Nephron progenitor cell (in vitro differentiated cells): ENCODE measurements around the gene VTI1A.

Experiments used
- DNase-seq: peaks from one replicate; pipeline ENCODE4 v3.0.0; 2021
- H3K27ac Mint-ChIP-seq: 2 replicates; pipeline ENCODE4 v1.8.0; 2021; ENCODE audit warnings: mild to moderate bottlenecking, moderate library complexity, mixed read lengths
- H3K27me3 Mint-ChIP-seq: 2 replicates; pipeline ENCODE4 v1.8.0; 2021; ENCODE audit warnings: mild to moderate bottlenecking, low read depth, mixed read lengths; ENCODE audit not compliant: poor library complexity
- H3K36me3 Mint-ChIP-seq: 2 replicates; pipeline ENCODE4 v1.8.0; 2021; ENCODE audit warnings: low read depth, mixed read lengths
- H3K4me1 Mint-ChIP-seq: 2 replicates; pipeline ENCODE4 v1.8.0; 2021; ENCODE audit warnings: mixed read lengths
- H3K4me3 Mint-ChIP-seq: 2 replicates; pipeline ENCODE4 v1.8.0; 2021; ENCODE audit warnings: mild to moderate bottlenecking, moderate library complexity, mixed read lengths
- H3K9me3 Mint-ChIP-seq: 2 replicates; pipeline ENCODE4 v1.8.0; 2021; ENCODE audit warnings: mild to moderate bottlenecking, moderate library complexity, mixed read lengths
- CTCF ChIP-seq: fragments of 200-600 bp; sonication (generic); IDR thresholded peaks from 2 replicates; pipeline ENCODE4 v1.5.0; 2021; ENCODE audit warnings: antibody characterized with exemption

The VTI1A gene

GRCh38 chr10:112819231-112819630 lies 372.2 kb downstream of the VTI1A start:
- DNase-seq: no peak
- Mint-ChIP-seq H3K4me3 (no peak overlapping the region), H3K27me3 (peaks cover 5% of the 10 kb centered on the region), H3K9me3 (no peaks in the 10 kb centered on the region), H3K27ac (no peak overlapping the region), H3K4me1 (peaks cover 42% of the 10 kb centered on the region), H3K36me3 (no peaks in the 10 kb centered on the region)
- TF ChIP-seq CTCF: no peak

GRCh38 chr10:112820320-112820719 lies 373.3 kb downstream of the VTI1A start:
- peaks cover 5% of the 10 kb centered on the region for H3K27me3 Mint-ChIP-seq
- no peak for DNase-seq
- no peak for TF ChIP-seq CTCF
- no peak overlapping the region for H3K27ac Mint-ChIP-seq
- H3K4me3 Mint-ChIP-seq: no peak overlapping the region
- H3K36me3 Mint-ChIP-seq: no peaks in the 10 kb centered on the region
- H3K4me1 Mint-ChIP-seq: peaks cover 31% of the 10 kb centered on the region
- no peaks in the 10 kb centered on the region for H3K9me3 Mint-ChIP-seq

- Mint-ChIP-seq H3K4me3 (no peak overlapping the region), H3K4me1 (peaks cover 23% of the 10 kb centered on the region), H3K27me3 (peaks cover 5% of the 10 kb centered on the region), H3K9me3 (no peaks in the 10 kb centered on the region), H3K36me3 (no peaks in the 10 kb centered on the region), H3K27ac (no peak overlapping the region)
- no peak for TF ChIP-seq CTCF
- DNase-seq: no peak
These were observed 374.0 kb downstream of the VTI1A start for GRCh38 chr10:112821038-112821437.

GRCh38 chr10:112821663-112822062 lies 374.6 kb downstream of the VTI1A start:
- Mint-ChIP-seq H3K9me3 (no peaks in the 10 kb centered on the region), H3K4me3 (no peak overlapping the region), H3K27me3 (peaks cover 5% of the 10 kb centered on the region), H3K27ac (no peak overlapping the region), H3K36me3 (no peaks in the 10 kb centered on the region), H3K4me1 (peaks cover 17% of the 10 kb centered on the region)
- TF ChIP-seq CTCF: no peak
- DNase-seq: no peak

- TF ChIP-seq CTCF: no peak
- no peak for DNase-seq
- peaks cover 4% of the 10 kb centered on the region for H3K4me1 Mint-ChIP-seq
- peaks cover 5% of the 10 kb centered on the region for H3K27me3 Mint-ChIP-seq
- H3K27ac Mint-ChIP-seq: no peak overlapping the region
- H3K9me3 Mint-ChIP-seq: no peaks in the 10 kb centered on the region
- H3K4me3 Mint-ChIP-seq: no peak overlapping the region
- H3K36me3 Mint-ChIP-seq: no peaks in the 10 kb centered on the region
These were observed 376.0 kb downstream of the VTI1A start for GRCh38 chr10:112823007-112823406.

- H3K4me3 Mint-ChIP-seq: no peak overlapping the region
- H3K36me3 Mint-ChIP-seq: no peaks in the 10 kb centered on the region
- no peak for TF ChIP-seq CTCF
- H3K27me3 Mint-ChIP-seq: peaks cover 5% of the 10 kb centered on the region
- no peaks in the 10 kb centered on the region for H3K9me3 Mint-ChIP-seq
- no peaks in the 10 kb centered on the region for H3K4me1 Mint-ChIP-seq
- DNase-seq: no peak
- H3K27ac Mint-ChIP-seq: no peak overlapping the region
These were observed 376.6 kb downstream of the VTI1A start for GRCh38 chr10:112823604-112824003.
